SKM-1 treated with dmso at 0.1 percent for 144 hours (cell line): ENCODE measurements around the gene GBA3.

Experiments used
- DNase-seq: peaks from one replicate; lab custom pipeline; 2025; ENCODE audit not compliant: unreplicated experiment; lab: John Stamatoyannopoulos, UW

The GBA3 gene

DNA sequence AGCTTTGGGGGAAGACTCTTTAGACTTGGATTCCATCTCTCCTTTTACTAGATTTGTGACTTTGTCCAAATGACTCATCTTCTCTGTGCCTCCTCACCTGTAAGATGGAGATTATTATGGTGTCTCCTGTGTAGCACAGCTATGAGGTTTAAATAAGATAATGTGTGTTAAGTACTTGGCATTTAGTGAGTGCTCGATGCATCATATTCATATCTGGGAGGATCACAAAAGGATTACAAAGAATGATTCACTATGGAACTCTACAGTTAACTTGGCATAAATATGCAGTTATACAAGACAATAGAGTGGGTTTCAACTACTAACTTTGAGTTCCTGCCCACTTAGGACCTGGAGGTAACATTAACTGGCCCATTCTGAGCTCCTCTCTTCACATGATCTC lies 2.3 kb downstream of the GBA3 start:
- DNase-seq, result no peak

GRCh38 chr4:22695917-22696316 lies 3.2 kb downstream of the GBA3 start:
- no peak for DNase-seq

GRCh38 chr4:22703912-22704311 lies 11.2 kb downstream of the GBA3 start:
- DNase-seq, result no peak

DNA sequence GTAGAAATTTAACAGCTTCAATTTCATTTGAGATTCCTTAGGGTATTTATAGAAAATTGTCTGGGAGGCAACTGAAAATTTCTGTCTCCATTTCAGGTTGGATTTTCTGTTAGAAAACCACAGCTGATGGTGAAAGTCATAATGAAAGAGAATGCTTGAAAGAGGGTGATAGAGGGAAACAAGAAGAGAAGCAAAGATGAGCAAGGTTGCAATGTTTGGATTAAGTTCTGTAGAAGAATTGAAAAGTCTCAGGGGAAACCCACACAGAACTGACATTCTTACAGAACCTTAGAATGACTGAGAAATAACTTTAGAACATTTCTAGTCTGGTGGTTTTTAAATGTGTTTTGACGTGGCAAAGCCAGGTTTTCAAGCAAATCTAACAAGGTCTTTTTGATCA lies 14.7 kb downstream of the GBA3 start:
- DNase-seq, result no peak

DNA sequence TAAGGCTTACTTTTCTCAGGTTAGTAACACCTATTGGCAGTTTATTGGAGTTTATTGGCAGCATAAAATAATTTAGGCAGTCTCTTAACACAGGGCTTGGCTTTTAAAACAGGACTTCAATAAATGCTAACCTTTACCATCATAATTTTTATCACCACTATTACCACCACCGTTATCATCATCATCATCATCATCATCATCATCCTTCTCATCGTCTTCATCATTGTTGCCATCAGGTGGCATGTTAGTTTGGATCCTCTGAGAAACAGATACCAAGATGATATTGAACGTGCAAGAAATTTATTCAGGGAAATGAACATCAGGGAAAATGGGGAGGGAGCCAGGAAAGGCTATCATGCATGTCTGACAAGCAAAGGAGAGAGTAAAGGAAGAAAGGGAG lies 16.2 kb downstream of the GBA3 start:
- DNase-seq, result no peak

GRCh38 chr4:22712105-22712504 lies 19.4 kb downstream of the GBA3 start:
- DNase-seq, result no peak

- DNase-seq, result no peak
Measured at GRCh38 chr4:22712529-22712928, 19.8 kb downstream of the GBA3 start.

DNA sequence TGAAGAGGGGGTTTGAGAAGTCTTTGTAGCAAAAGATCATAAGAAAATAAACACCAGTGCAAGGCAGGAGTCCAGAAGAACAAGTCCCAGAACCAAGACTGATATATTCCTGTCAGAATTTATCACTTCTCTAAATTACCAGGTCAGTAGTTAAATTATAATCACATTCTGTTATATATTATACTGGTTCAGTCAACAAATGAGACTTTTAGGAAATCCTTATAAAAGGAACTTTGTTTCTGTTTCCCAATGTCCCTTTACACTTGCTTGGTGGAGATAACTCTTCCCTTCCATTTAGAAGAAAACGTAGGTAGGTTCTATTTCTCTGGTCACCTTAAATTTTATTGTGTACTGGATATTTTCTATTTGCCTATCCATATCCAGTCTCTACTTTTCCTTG lies 21.1 kb downstream of the GBA3 start:
- DNase-seq, result no peak

DNA sequence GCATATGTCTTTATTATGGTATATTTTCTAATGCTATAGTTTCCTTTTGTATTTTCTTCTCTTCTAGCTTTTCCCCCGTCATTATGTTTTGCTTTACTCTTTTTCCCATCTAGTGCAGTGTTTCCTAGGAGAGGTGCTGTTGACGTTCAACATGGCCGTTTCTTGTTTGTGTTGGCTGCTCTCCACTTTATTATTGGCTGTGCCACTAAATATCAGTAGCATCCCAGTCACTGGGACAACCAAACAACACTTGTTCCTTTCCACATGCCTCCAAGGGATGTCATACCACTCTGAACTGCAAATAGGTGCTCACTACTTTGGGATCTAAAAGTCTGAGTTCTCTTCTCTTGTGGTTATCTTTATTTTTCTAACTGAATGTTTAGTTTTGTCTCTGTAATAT lies 26.5 kb downstream of the GBA3 start:
- DNase-seq, result no peak

DNA sequence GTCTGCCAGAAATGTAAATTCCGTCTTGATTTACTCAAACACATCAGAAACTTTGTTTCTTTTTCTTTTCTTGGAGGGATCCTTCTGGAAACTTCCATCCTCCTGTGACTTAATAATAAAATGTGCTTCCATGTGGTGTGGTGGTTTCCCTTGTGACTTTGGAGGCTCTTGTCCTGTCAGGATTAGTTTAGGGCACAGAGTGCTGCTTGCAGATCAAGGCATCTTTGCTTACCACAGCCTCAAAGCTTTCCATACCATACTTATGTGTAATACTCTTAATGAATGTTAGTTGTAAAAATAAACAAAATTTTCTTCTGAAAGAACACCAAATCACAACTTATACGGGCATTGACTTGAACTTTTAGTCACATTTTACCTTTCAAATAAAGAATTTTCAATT lies 27.4 kb downstream of the GBA3 start:
- no peak for DNase-seq

DNA sequence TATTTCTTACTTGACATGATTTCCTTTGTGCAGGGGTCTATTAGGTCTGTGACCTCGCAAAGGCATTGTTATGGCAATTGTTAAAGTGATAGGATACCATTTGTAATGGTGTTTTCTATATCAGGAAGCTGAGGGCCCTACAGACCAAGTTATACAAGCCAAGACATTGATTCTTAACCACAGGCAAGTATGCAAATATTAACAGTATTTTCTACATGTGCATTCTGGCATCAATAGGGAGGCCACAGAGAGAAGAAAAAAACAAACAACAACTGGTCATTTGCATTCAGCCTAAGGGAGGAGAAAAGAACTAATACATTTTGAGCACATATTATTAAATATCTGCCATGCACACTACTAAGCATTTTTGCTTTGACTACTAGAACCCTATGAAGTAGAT lies 28.5 kb downstream of the GBA3 start:
- DNase-seq, result no peak

- no peak for DNase-seq
Measured at GRCh38 chr4:22730021-22730420, 37.3 kb downstream of the GBA3 start.

- no peak for DNase-seq
Measured at GRCh38 chr4:22733816-22734215, 41.1 kb downstream of the GBA3 start.

GRCh38 chr4:22736912-22737311 lies 44.2 kb downstream of the GBA3 start:
- no peak for DNase-seq

GRCh38 chr4:22739968-22740367 lies 47.2 kb downstream of the GBA3 start:
- DNase-seq, result no peak

GRCh38 chr4:22741744-22742143 lies 49.0 kb downstream of the GBA3 start:
- no peak for DNase-seq

GRCh38 chr4:22743290-22743689 lies 50.6 kb downstream of the GBA3 start:
- no peak for DNase-seq

DNA sequence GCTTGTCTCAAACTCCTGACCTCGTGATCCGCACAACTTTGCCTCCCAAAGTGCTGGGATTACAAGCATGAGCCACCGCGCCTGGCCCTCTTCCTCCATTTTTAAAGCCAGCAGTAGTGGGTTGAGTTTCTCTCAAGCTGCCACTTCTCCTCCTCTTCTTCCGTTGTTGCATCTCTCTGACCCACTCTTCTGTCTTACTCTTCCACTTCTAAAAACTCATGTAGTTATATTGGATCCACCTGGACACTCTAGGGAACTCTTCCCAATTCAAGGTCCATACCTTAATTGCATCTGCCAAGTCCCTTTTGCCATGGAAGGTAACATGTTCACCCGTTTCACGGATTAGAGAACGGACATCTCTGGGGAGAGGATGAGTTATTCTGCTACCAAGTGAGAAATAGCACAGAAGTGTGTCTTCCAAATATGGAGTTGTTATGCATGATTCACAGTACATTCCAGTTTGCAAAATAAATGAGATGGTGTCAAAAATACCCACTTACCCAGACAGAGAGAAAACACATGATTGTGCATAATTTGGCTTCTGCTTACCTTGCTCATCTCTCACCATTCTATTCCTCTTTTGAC lies 51.8 kb downstream of the GBA3 start:
- no peak for DNase-seq

- DNase-seq, result no peak
Measured at GRCh38 chr4:22745234-22745633, 52.5 kb downstream of the GBA3 start.

GRCh38 chr4:22754116-22754515 lies 61.4 kb downstream of the GBA3 start:
- no peak for DNase-seq

GRCh38 chr4:22762548-22762947 lies 69.8 kb downstream of the GBA3 start:
- no peak for DNase-seq

GRCh38 chr4:22764183-22764582 lies 71.4 kb downstream of the GBA3 start:
- no peak for DNase-seq

DNA sequence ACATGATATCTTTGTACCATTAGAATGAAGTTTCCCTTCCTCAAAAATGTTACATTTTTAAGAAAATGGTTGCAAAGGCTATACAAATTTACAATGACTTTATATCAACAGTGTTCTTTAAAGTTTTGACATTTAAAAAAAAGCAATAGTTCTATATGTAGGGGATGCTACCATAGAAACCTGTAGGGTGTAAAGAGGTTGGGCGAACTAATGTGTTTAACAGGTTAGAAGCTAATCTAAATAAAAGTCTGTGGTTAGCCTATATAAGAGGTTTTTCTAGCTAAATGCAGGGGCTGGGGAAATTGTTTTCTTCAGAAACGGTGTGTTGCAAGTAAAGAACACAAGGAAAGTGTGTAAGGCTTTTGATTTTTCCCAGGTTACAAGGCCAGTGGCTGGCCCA lies 73.3 kb downstream of the GBA3 start:
- DNase-seq, result no peak
